Peyer's patch (tissue), 4 donors: ENCODE results near the gene SIGLEC5.

Experiments
- POLR2A ChIP-seq, 2 donors: fragments of 450-650 bp; IDR thresholded peaks; one replicate each; pipeline ENCODE4 v1.5.1; 2017; ENCODE audit warnings: antibody characterized with exemption in 2 of 2, mild to moderate bottlenecking in 2 of 2, moderate library complexity in 2 of 2
- TF ChIP-seq, protein P1 (sequence below), 6 experiments: fragments of 450-650 bp in 4 of 6; fragments of 200-600 bp in 2 of 6; sonication (generic) in 1 of 6; IDR thresholded peaks; one replicate each; pipeline ENCODE4 v1.5.1; 2017 to 2019; ENCODE audit warnings: antibody characterized with exemption in 6 of 6, mild to moderate bottlenecking in 3 of 6, moderate library complexity in 1 of 6

DNA sequence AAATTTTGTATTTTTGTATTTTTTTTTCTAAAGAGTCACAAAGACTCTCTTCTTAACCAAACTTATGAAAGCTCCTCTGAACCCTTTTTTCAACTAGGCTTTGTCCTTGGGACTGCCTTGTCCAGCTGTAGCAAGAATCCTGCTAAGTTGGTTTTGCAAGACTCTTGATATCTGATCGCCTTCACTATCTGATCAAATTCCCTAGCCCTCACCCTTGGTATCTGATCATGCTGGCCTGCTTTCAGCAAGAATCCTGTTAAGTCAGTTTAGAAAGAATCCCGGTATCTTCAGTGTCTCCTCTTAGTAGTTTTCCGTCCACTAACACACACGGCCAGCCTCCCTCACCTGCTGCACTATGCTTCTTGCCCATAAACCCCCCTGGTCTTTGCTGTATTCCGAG is 1.9 kb upstream of the SIGLEC5 start:
- TF ChIP-seq, protein P1, sequence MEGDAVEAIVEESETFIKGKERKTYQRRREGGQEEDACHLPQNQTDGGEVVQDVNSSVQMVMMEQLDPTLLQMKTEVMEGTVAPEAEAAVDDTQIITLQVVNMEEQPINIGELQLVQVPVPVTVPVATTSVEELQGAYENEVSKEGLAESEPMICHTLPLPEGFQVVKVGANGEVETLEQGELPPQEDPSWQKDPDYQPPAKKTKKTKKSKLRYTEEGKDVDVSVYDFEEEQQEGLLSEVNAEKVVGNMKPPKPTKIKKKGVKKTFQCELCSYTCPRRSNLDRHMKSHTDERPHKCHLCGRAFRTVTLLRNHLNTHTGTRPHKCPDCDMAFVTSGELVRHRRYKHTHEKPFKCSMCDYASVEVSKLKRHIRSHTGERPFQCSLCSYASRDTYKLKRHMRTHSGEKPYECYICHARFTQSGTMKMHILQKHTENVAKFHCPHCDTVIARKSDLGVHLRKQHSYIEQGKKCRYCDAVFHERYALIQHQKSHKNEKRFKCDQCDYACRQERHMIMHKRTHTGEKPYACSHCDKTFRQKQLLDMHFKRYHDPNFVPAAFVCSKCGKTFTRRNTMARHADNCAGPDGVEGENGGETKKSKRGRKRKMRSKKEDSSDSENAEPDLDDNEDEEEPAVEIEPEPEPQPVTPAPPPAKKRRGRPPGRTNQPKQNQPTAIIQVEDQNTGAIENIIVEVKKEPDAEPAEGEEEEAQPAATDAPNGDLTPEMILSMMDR (IDR thresholded peaks at IDR 0.05) = no peak
- TF ChIP-seq POLR2A (IDR thresholded peaks at IDR 0.05) = no peak
